CD8-positive, alpha-beta memory T cell (primary cell): Measurements from ENCODE around the gene DIAPH2. TPM values are rescaled to one million over a fixed set of nuclear protein-coding genes. Genes with fewer than 3 reads are reported as not detected.

Source experiments
- CTCF ChIA-PET: fragments of 350-600 bp; sonication (Branson Sonifier 250); formaldehyde crosslinking; loops from one replicate; lab custom pipeline; 2021; ENCODE audit warnings: antibody characterized with exemption; lab: Charles Lee
- POLR2A ChIA-PET: fragments of 350-600 bp; sonication (Branson Sonifier 250); formaldehyde crosslinking; loops from one replicate; lab custom pipeline; 2021; ENCODE audit warnings: antibody characterized with exemption; lab: Charles Lee
- DNase-seq, 5 donors: peaks; one replicate each; pipeline versions ENCODE4 v3.0.0 to v3.0.0-alpha.2; 2020 to 2022; ENCODE audit warnings: mixed read lengths in 1 of 5
- H3K27ac ChIP-seq: one replicate; pipeline ENCODE4 v1.7.0; 2013; ENCODE audit warnings: low read depth, mild to moderate bottlenecking, low read length, moderate library complexity
- H3K27me3 ChIP-seq: 2 replicates; pipeline ENCODE4 v1.7.0; 2013; ENCODE audit warnings: low read length, mild to moderate bottlenecking; ENCODE audit not compliant: insufficient read depth, poor library complexity, severe bottlenecking
- H3K36me3 ChIP-seq: 2 replicates; pipeline ENCODE4 v1.7.0; 2013; ENCODE audit warnings: mild to moderate bottlenecking, low read length, moderate library complexity; ENCODE audit not compliant: insufficient read depth
- H3K4me1 ChIP-seq: 2 replicates; pipeline ENCODE4 v1.7.0; 2013; ENCODE audit warnings: mild to moderate bottlenecking, low read length, moderate library complexity; ENCODE audit not compliant: insufficient read depth
- H3K4me3 ChIP-seq: 2 replicates; pipeline ENCODE4 v1.7.0; 2013; ENCODE audit warnings: mild to moderate bottlenecking, low read length
- H3K9me3 ChIP-seq: 2 replicates; pipeline ENCODE4 v1.7.0; 2013; ENCODE audit warnings: mild to moderate bottlenecking, low read length
- H3K27ac Mint-ChIP-seq, 8 donors: one replicate each; pipeline ENCODE4 v1.8.0; 2020 to 2021; ENCODE audit warnings: mixed read lengths in 8 of 8, mild to moderate bottlenecking in 6 of 8, inconsistent platforms in 3 of 8, moderate library complexity in 3 of 8
- H3K27me3 Mint-ChIP-seq, 2 donors: one replicate each; pipeline ENCODE4 v1.8.0; 2020 to 2021; ENCODE audit warnings: mixed read lengths in 2 of 2, mild to moderate bottlenecking in 1 of 2, moderate library complexity in 1 of 2
- H3K36me3 Mint-ChIP-seq, 3 donors: one replicate each; pipeline ENCODE4 v1.8.0; 2020 to 2021; ENCODE audit warnings: mixed read lengths in 3 of 3, inconsistent platforms in 1 of 3, mild to moderate bottlenecking in 1 of 3
- H3K4me1 Mint-ChIP-seq, 3 donors: one replicate each; pipeline ENCODE4 v1.8.0; 2020 to 2021; ENCODE audit warnings: mixed read lengths in 3 of 3, inconsistent platforms in 1 of 3, mild to moderate bottlenecking in 1 of 3
- H3K4me3 Mint-ChIP-seq, 7 donors: one replicate each; pipeline ENCODE4 v1.8.0; 2020 to 2021; ENCODE audit warnings: mixed read lengths in 7 of 7, mild to moderate bottlenecking in 6 of 7, moderate library complexity in 4 of 7, inconsistent platforms in 2 of 7
- H3K9me3 Mint-ChIP-seq, 5 donors: one replicate each; pipeline ENCODE4 v1.8.0; 2020 to 2022; ENCODE audit warnings: mixed read lengths in 5 of 5, mild to moderate bottlenecking in 3 of 5, moderate library complexity in 2 of 5, inconsistent platforms in 1 of 5
- polyA plus RNA-seq: library from polyadenylated mRNA; unstranded; fragments of 300-500 nt; fragmentation: Illumina TruSeq; gene quantifications from one replicate; pipeline ENCODE4 v1.2.3, GENCODE V29; 2021
- total RNA-seq, 2 experiments: library from RNA; stranded (reverse); gene quantifications; one replicate each; pipeline ENCODE4 v1.2.3, GENCODE V29; 2021

Gene DIAPH2
- total and polyA plus RNA-seq, 3 experiments from 2014 or later = 5.6 to 11.5 (median 6.0) TPM

- Mint-ChIP-seq H3K27ac (no peak overlapping the region), H3K4me1 (no peaks in the 10 kb centered on the region), H3K27me3 (peaks cover 0 to 4% of the 10 kb centered on the region in 2 donors), H3K4me3 (no peak overlapping the region), H3K36me3 (no peaks in the 10 kb centered on the region), H3K9me3 (no peaks in the 10 kb centered on the region)
- no peaks in the 10 kb centered on the region for H3K4me1 ChIP-seq
- no peaks in the 10 kb centered on the region for H3K27me3 ChIP-seq
- POLR2A ChIA-PET = no interaction called here
- no peak overlapping the region for H3K27ac ChIP-seq
- H3K9me3 ChIP-seq = no peaks in the 10 kb centered on the region
- no peaks in the 10 kb centered on the region for H3K36me3 ChIP-seq
- DNase-seq = no peak
- CTCF ChIA-PET = no interaction called here
- H3K4me3 ChIP-seq = no peak overlapping the region
Observed at GRCh38 chrX:97609938-97610337, 925.3 kb downstream of the DIAPH2 start.

GRCh38 chrX:97616883-97617530, 932.4 kb downstream of the DIAPH2 start:
- no peaks in the 10 kb centered on the region for H3K27me3 ChIP-seq
- DNase-seq = no peak
- Mint-ChIP-seq H3K4me3 (peak overlapping the region in 1 of 7 donors; percentile 15), H3K36me3 (no peaks in the 10 kb centered on the region), H3K27me3 (no peaks in the 10 kb centered on the region), H3K4me1 (no peaks in the 10 kb centered on the region), H3K27ac (no peak overlapping the region), H3K9me3 (no peaks in the 10 kb centered on the region)
- no peak overlapping the region for H3K4me3 ChIP-seq
- CTCF ChIA-PET = no interaction called here
- H3K9me3 ChIP-seq = no peaks in the 10 kb centered on the region
- H3K4me1 ChIP-seq = no peaks in the 10 kb centered on the region
- POLR2A ChIA-PET = no interaction called here
- no peak overlapping the region for H3K27ac ChIP-seq
- no peaks in the 10 kb centered on the region for H3K36me3 ChIP-seq

- Mint-ChIP-seq H3K4me1 (no peaks in the 10 kb centered on the region), H3K4me3 (no peak overlapping the region), H3K27ac (no peak overlapping the region), H3K36me3 (no peaks in the 10 kb centered on the region), H3K27me3 (no peaks in the 10 kb centered on the region), H3K9me3 (no peaks in the 10 kb centered on the region)
- Histone ChIP-seq H3K27me3 (no peaks in the 10 kb centered on the region), H3K36me3 (no peaks in the 10 kb centered on the region), H3K4me3 (no peak overlapping the region), H3K4me1 (no peaks in the 10 kb centered on the region), H3K9me3 (no peaks in the 10 kb centered on the region), H3K27ac (no peak overlapping the region)
- POLR2A ChIA-PET = no interaction called here
- no peak for DNase-seq
- CTCF ChIA-PET = no interaction called here
Observed at GRCh38 chrX:97619499-97619898, 934.9 kb downstream of the DIAPH2 start.

- Mint-ChIP-seq H3K27ac (no peak overlapping the region), H3K4me1 (no peaks in the 10 kb centered on the region), H3K27me3 (no peaks in the 10 kb centered on the region), H3K4me3 (no peak overlapping the region), H3K9me3 (no peaks in the 10 kb centered on the region), H3K36me3 (peaks cover 0 to 1% (median 0%) of the 10 kb centered on the region in 3 donors)
- DNase-seq = no peak
- Histone ChIP-seq H3K4me3 (no peak overlapping the region), H3K9me3 (no peaks in the 10 kb centered on the region), H3K36me3 (no peaks in the 10 kb centered on the region), H3K4me1 (no peaks in the 10 kb centered on the region), H3K27ac (no peak overlapping the region), H3K27me3 (no peaks in the 10 kb centered on the region)
- CTCF ChIA-PET = no interaction called here
- POLR2A ChIA-PET = no interaction called here
Observed at GRCh38 chrX:97622111-97622510, 937.5 kb downstream of the DIAPH2 start.

GRCh38 chrX:97628326-97628725, 943.7 kb downstream of the DIAPH2 start:
- Histone ChIP-seq H3K27ac (no peak overlapping the region), H3K36me3 (no peaks in the 10 kb centered on the region), H3K4me1 (no peaks in the 10 kb centered on the region), H3K27me3 (no peaks in the 10 kb centered on the region), H3K9me3 (no peaks in the 10 kb centered on the region), H3K4me3 (no peak overlapping the region)
- no peak overlapping the region for H3K4me3 Mint-ChIP-seq
- H3K9me3 Mint-ChIP-seq = no peaks in the 10 kb centered on the region
- no peak overlapping the region for H3K27ac Mint-ChIP-seq
- H3K27me3 Mint-ChIP-seq = peaks cover 0 to 2% of the 10 kb centered on the region in 2 donors
- CTCF ChIA-PET = no interaction called here
- H3K36me3 Mint-ChIP-seq = peaks cover 0 to 1% (median 0%) of the 10 kb centered on the region in 3 donors
- no peaks in the 10 kb centered on the region for H3K4me1 Mint-ChIP-seq
- POLR2A ChIA-PET = no interaction called here
- DNase-seq = no peak

GRCh38 chrX:97628807-97629596, 944.4 kb downstream of the DIAPH2 start:
- Histone ChIP-seq H3K9me3 (no peaks in the 10 kb centered on the region), H3K4me1 (no peaks in the 10 kb centered on the region), H3K27me3 (no peaks in the 10 kb centered on the region), H3K4me3 (no peak overlapping the region), H3K36me3 (no peaks in the 10 kb centered on the region), H3K27ac (no peak overlapping the region)
- H3K9me3 Mint-ChIP-seq = no peaks in the 10 kb centered on the region
- POLR2A ChIA-PET = no interaction called here
- no peak for DNase-seq
- no peak overlapping the region for H3K27ac Mint-ChIP-seq
- H3K4me1 Mint-ChIP-seq = no peaks in the 10 kb centered on the region
- H3K27me3 Mint-ChIP-seq = peaks cover 0 to 2% of the 10 kb centered on the region in 2 donors
- CTCF ChIA-PET = no interaction called here
- H3K36me3 Mint-ChIP-seq = peaks cover 0 to 1% (median 0%) of the 10 kb centered on the region in 3 donors
- no peak overlapping the region for H3K4me3 Mint-ChIP-seq

GRCh38 chrX:97629597-97629985, 944.9 kb downstream of the DIAPH2 start:
- Histone ChIP-seq H3K4me1 (no peaks in the 10 kb centered on the region), H3K36me3 (no peaks in the 10 kb centered on the region), H3K27me3 (no peaks in the 10 kb centered on the region), H3K4me3 (no peak overlapping the region), H3K9me3 (no peaks in the 10 kb centered on the region), H3K27ac (no peak overlapping the region)
- Mint-ChIP-seq H3K27ac (no peak overlapping the region), H3K36me3 (peaks cover 0 to 1% (median 0%) of the 10 kb centered on the region in 3 donors), H3K4me1 (no peaks in the 10 kb centered on the region), H3K4me3 (no peak overlapping the region), H3K9me3 (no peaks in the 10 kb centered on the region), H3K27me3 (peaks cover 0 to 2% of the 10 kb centered on the region in 2 donors)
- no peak for DNase-seq
- CTCF ChIA-PET = no interaction called here
- POLR2A ChIA-PET = no interaction called here

GRCh38 chrX:97633798-97634197, 949.2 kb downstream of the DIAPH2 start:
- H3K36me3 Mint-ChIP-seq = no peaks in the 10 kb centered on the region
- CTCF ChIA-PET = no interaction called here
- no peak for DNase-seq
- no peaks in the 10 kb centered on the region for H3K9me3 Mint-ChIP-seq
- POLR2A ChIA-PET = no interaction called here
- Histone ChIP-seq H3K27me3 (no peaks in the 10 kb centered on the region), H3K36me3 (no peaks in the 10 kb centered on the region), H3K4me3 (no peak overlapping the region), H3K4me1 (no peaks in the 10 kb centered on the region), H3K27ac (no peak overlapping the region), H3K9me3 (no peaks in the 10 kb centered on the region)
- peaks cover 0 to 7% of the 10 kb centered on the region in 2 donors for H3K27me3 Mint-ChIP-seq
- no peak overlapping the region for H3K27ac Mint-ChIP-seq
- H3K4me3 Mint-ChIP-seq = no peak overlapping the region
- no peaks in the 10 kb centered on the region for H3K4me1 Mint-ChIP-seq
